ENCODE results near the gene HGF. TPM values are rescaled to one million over a fixed set of nuclear protein-coding genes. Genes with fewer than 3 reads are reported as not detected.

HGF gene
- total RNA-seq, 2 donors from 2014 or later = not detected

GRCh38 chr7:81652225-81652624 lies 117.6 kb downstream of the HGF start:
- no peak overlapping the region for H3K27ac Mint-ChIP-seq
- DNase-seq (no peak), ATAC-seq (replicated peaks in 1 of 2) (no peak)
- no peak overlapping the region for H3K4me3 Mint-ChIP-seq
- H3K9me3 Mint-ChIP-seq = peaks cover 7 to 10% of the 10 kb centered on the region in 2 donors
- H3K36me3 Mint-ChIP-seq (ENCODE audit: insufficient read depth in 2 of 2) = no peaks in the 10 kb centered on the region
- no peaks in the 10 kb centered on the region for H3K4me1 Mint-ChIP-seq (ENCODE audit: low read depth)
- H3K27me3 Mint-ChIP-seq (ENCODE audit: low read depth) = no peaks in the 10 kb centered on the region

Data from activated T-cell treated with anti-CD3 and anti-CD28 coated beads, Interleukin-2, amount 50 U/mL, for 72 hours (primary cell).